ENCODE data around the gene KLHL2.
"Not testable (repeated sequence)": the region's sequence is repeated elsewhere in the genome, so short reads cannot be mapped to it uniquely, and the experiment has no call there.

The KLHL2 gene

GRCh38 chr4:165328708-165329107 is 121.3 kb downstream of the KLHL2 start:
- no peak for DNase-seq (ENCODE audit: low spot score)

GRCh38 chr4:165330071-165330470 is 122.7 kb downstream of the KLHL2 start:
- no peak for DNase-seq (ENCODE audit: low spot score)

GRCh38 chr4:165330666-165331065 is 123.3 kb downstream of the KLHL2 start:
- no peak for DNase-seq (ENCODE audit: low spot score)

- DNase-seq (ENCODE audit: low spot score), result no peak
Observed at GRCh38 chr4:165331359-165331758, 124.0 kb downstream of the KLHL2 start.

- DNase-seq (ENCODE audit: low spot score), result no peak
Observed at GRCh38 chr4:165331823-165332222, 124.5 kb downstream of the KLHL2 start.

- no peak for DNase-seq (ENCODE audit: low spot score)
Observed at GRCh38 chr4:165332502-165332901, 125.1 kb downstream of the KLHL2 start.

GRCh38 chr4:165335163-165335703 is 127.9 kb downstream of the KLHL2 start:
- no peak for DNase-seq (ENCODE audit: low spot score)

- DNase-seq (ENCODE audit: low spot score), result no peak
Observed at GRCh38 chr4:165336743-165337142, 129.4 kb downstream of the KLHL2 start.

- DNase-seq (ENCODE audit: low spot score), result not testable (repeated sequence)
Observed at GRCh38 chr4:165342340-165342739, 135.0 kb downstream of the KLHL2 start.

GRCh38 chr4:165343353-165344191 is 136.2 kb downstream of the KLHL2 start:
- no peak for DNase-seq (ENCODE audit: low spot score)

- DNase-seq (ENCODE audit: low spot score), result no peak
Observed at GRCh38 chr4:165345666-165346417, 138.5 kb downstream of the KLHL2 start.

GRCh38 chr4:165347647-165348569 is 140.5 kb downstream of the KLHL2 start:
- DNase-seq (ENCODE audit: low spot score), result no peak

- DNase-seq (ENCODE audit: low spot score), result no peak
Observed at GRCh38 chr4:165351359-165352130, 144.2 kb downstream of the KLHL2 start.

GRCh38 chr4:165355900-165356300 is 148.5 kb downstream of the KLHL2 start:
- peak; percentile 74 for DNase-seq (ENCODE audit: low spot score)

- no peak for DNase-seq (ENCODE audit: low spot score)
Observed at GRCh38 chr4:165359506-165359905, 152.1 kb downstream of the KLHL2 start.

- no peak for DNase-seq (ENCODE audit: low spot score)
Observed at GRCh38 chr4:165360041-165360695, 152.8 kb downstream of the KLHL2 start.

- no peak for DNase-seq (ENCODE audit: low spot score)
Observed at GRCh38 chr4:165360985-165361670, 153.8 kb downstream of the KLHL2 start.

GRCh38 chr4:165361810-165362209 is 154.4 kb downstream of the KLHL2 start:
- DNase-seq (ENCODE audit: low spot score), result no peak

- no peak for DNase-seq (ENCODE audit: low spot score)
Observed at GRCh38 chr4:165364452-165365080, 157.2 kb downstream of the KLHL2 start.

Data from D341Med (cell line).